MM.1S (cell line): ENCODE measurements around the gene ADAM10.

Experiments
- CTCF ChIP-seq: fragments of 300-600 bp; sonication (generic); IDR thresholded peaks from 2 replicates; pipeline ENCODE4 v1.5.1; 2016; ENCODE audit warnings: antibody characterized with exemption, low read length, mixed read lengths
- EZH2 ChIP-seq: fragments of 300-600 bp; sonication (generic); optimal IDR thresholded peaks from 2 replicates; pipeline ENCODE3; 2017; ENCODE audit warnings: low read depth, mild to moderate bottlenecking, antibody characterized with exemption, low read length, mixed read lengths
- EZH2phosphoT487 ChIP-seq: fragments of 300-600 bp; sonication (generic); IDR thresholded peaks from 2 replicates; pipeline ENCODE4 v1.6.1; 2018; ENCODE audit warnings: antibody characterized with exemption, low read length

DNA sequence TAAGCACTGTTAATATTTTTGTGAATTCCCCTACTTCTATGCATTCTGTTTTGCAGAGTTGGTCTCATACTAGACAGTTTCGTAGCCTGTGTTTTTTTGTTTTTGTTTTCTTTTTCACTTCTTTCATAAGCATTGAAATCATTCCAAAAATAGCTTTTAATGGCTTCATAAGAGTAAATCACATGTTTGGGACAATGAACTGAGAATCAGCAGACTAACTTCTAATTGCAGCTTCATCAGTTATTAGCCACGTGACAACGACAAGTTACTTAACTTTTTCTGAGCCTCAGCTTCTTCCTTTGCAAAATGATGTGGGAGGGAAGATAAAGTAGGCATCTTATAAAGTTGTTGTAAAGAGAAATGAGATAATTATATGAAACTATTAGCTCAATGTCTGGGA lies 193.0 kb downstream of the ADAM10 start:
- TF ChIP-seq EZH2phosphoT487 (no peak), CTCF (no peak), EZH2 (no peak)
